Stimulated activated CD8-positive, alpha-beta memory T cell treated with anti-CD3 and anti-CD28 coated beads, Interleukin-7, amount 100 ng/mL, for 1 hour (primary cell): ENCODE data around the gene STYX.
"Not testable (repeated sequence)": the region's sequence is repeated elsewhere in the genome, so short reads cannot be mapped to it uniquely, and the experiment has no call there.

Source experiments
- DNase-seq, 2 donors: peaks; one replicate each; pipeline ENCODE4 v3.0.0-alpha.2; 2020; ENCODE audit warnings: low read depth in 2 of 2

STYX gene

DNA sequence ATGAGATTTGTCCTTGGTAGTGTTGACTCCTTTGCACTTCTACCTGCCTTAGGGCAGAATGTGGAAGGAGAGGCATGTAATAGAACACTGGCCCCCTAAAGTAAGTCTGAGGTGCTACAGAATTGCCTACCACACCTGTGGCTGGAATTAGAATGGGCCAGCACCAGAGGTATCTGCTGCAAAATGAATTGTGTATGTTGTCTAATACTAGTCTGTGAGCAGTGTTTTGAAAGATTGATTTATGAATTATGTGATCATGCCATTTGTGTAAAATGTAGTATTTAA is 5.7 kb upstream of the STYX start:
- DNase-seq: no peak

- DNase-seq: not testable (repeated sequence)
Measured at GRCh38 chr14:52727509-52727908, 2.5 kb upstream of the STYX start.

DNA sequence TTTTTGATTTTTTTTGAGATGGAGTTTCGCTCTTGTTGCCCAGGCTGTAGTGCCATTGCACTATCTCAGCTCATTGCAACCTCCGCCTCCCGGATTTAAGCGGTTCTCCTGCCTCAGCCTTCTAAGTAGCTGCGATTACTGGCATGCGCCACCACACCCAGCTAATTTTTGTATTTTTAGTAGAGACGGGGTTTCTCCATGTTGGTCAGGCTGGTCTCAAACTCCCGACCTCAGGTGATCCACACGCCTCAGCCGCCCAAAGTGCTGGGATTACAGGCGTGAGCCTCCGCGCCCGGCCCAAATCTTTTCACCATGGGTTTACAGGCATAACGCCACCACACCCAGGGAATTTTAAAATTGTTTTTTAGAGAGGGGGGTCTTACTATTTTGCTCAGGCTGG is 931 bp upstream of the STYX start:
- DNase-seq: not testable (repeated sequence)

DNA sequence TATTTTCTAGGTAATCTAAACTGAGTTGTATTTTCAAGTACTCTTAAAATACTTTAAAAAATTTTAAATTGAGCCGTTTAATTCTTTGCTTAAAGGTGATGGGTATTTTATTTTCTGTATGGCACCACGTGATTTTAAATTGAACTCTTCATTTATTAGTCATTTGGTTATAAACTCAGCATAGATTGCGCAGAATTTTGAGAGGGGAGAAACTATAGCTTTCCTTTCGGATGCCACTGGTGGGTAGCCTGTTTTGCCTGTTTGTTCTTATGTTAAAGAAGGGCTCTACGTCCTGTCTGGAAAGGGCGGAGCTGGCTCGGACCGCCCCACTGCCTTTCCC is 411 bp upstream of the STYX start:
- no peak for DNase-seq

- DNase-seq: no peak
Measured at GRCh38 chr14:52730709-52731111, 744 bp downstream of the STYX start.

- DNase-seq: no peak
Measured at GRCh38 chr14:52733824-52734223, 3.9 kb downstream of the STYX start.

- no peak for DNase-seq
Measured at GRCh38 chr14:52735921-52736489, 6.0 kb downstream of the STYX start.

DNA sequence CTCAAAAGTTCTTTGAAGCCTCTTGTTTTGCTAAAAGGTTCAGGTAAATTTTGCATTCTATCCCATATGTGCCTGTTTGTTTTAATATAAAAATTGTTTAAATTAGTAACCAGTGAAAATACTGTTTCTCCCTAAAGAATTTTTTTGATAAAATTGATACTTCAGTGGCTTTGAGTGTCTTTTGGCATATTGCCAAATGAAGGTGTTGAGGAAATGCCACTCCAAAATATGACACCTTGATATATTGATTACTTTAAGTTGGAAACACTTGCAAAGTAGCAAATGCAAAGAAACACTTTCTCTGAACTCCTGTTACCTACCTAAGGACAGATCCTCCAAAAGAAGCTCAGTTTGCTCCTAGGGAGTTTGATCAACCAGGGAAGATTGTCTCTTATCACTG is 8.4 kb downstream of the STYX start:
- no peak for DNase-seq

- no peak for DNase-seq
Measured at GRCh38 chr14:52740751-52741150, 10.8 kb downstream of the STYX start.

- no peak for DNase-seq
Measured at GRCh38 chr14:52741865-52742264, 11.9 kb downstream of the STYX start.

DNA sequence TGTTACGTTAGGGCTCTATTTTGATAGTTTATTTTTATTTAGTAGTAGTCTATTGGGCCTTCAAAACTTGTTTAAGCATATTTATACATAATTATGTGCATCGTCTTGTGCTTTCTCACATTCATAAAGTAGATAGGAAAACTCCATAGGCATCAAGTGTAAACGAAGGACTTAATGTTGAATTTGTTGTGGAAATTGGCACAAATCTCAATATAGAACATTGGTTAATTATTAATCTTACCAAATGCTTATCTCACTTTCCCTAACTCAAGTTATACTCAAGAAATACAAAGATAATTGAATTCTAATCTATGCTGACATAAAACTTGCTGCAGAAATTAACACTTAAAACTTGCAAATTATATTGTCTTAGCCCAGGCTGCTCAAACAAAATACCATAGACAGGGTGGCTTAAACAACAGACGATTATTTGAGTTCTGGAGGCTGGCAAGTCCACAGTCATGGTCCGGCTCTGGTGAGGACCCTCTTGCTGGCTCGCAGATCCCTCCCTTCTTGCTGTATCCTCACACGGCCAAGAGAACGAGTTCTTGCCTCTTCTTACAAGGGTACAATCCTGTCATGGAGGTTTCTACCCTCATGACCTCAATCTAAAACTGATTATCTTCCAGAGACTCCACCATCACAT is 18.8 kb downstream of the STYX start:
- no peak for DNase-seq

- no peak for DNase-seq
Measured at GRCh38 chr14:52755607-52756316, 25.8 kb downstream of the STYX start.

DNA sequence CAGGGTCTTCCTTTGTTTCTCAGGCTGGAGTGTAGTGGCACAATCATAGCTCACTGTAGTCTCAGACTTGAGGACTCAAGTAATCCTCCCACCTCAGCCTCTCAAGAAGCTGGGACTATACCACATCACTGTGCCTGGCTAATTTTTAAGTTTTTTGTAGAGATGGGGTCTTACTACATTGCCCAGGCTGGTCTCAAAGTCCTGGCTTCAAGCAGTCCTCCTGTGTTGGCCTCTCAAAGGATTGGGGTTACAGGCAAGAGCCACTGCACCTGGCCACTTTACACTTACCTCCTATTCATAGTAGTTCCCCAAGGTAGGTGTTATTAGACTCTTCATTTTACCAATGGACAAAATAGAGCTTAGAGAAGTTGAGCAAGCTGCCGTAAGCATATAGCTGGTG is 29.2 kb downstream of the STYX start:
- no peak for DNase-seq

GRCh38 chr14:52762923-52763322 is 33.0 kb downstream of the STYX start:
- DNase-seq: not testable (repeated sequence)

- DNase-seq: no peak
Measured at GRCh38 chr14:52767058-52767833, 37.3 kb downstream of the STYX start.

DNA sequence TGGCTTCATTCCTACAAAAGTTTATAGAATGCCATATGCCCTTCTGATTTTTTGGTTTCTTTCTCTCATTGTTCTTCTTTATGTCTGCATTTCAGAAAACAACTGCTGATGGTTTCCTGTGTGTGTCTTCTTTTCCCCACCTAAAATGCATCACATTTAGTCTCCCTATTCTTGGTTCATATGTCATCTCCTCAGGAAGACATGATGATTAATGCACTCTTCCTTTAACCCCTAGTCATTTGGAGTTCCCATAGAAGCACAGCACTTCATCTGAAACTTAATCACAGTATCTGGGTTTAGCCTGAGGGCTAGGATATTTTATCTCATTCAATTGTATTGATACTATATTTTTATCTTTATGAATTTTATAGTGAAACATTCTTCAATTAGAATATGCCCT is 39.9 kb downstream of the STYX start:
- no peak for DNase-seq

DNA sequence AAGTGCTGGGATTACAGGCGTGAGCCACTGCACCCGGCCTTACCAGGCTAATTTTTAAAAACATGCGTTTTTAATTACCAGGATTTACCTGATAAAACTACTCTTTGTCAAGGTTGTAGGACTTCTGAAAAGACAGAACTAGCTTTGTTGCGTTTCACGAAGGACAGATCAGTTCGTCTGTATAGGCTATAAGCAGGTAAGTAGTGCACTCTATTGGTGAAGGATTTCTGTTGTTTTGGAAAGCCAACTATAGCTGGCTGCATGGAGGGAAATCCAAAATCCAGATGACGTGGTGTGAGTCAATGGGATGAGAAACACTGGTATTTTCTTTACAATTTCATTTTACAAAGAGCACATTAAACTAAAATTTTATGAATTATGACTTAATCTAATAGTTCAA is 46.9 kb downstream of the STYX start:
- no peak for DNase-seq

- no peak for DNase-seq
Measured at GRCh38 chr14:52778702-52779101, 48.7 kb downstream of the STYX start.

GRCh38 chr14:52780893-52781292 is 50.9 kb downstream of the STYX start:
- no peak for DNase-seq

GRCh38 chr14:52781629-52782028 is 51.7 kb downstream of the STYX start:
- no peak for DNase-seq

DNA sequence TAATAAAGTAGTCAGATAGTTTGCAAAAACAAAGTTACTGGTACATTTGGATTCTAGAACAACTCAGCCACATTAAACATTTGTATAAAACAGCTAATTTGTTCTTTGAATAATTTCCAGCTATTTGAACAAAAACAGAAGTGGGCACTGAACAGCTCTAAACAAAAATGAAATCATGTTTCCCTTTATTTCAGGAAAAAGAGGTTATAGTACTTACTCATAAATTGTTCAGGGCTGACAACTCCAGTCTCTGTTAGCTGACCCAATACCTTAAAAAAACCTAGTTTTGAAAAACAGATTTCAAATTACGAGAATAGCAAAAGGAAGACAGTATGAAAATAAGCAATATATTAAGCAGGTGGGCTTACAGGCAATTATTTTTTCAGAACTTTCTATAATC is 53.2 kb downstream of the STYX start:
- DNase-seq: no peak

DNA sequence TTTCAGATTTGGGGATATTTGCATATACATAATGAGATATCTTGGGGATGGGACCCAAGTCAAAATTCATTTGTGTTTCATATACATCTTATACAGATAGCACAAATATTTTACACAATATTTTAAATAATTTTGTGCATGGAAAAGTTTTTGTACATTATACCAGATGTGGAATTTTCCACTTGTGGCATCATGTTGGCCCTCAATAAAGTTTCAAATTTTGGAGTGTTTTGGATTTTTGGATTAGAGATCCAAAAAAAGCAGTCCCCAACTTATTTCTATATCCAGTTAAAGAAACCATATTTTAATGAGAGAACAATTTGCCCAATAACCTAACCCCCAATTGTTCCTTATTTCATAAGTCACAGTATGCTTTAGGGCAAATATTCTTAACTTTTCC is 56.9 kb downstream of the STYX start:
- no peak for DNase-seq

GRCh38 chr14:52789118-52789517 is 59.2 kb downstream of the STYX start:
- DNase-seq: no peak
